Measurements from ENCODE around the gene ELF5.

The ELF5 gene

DNA sequence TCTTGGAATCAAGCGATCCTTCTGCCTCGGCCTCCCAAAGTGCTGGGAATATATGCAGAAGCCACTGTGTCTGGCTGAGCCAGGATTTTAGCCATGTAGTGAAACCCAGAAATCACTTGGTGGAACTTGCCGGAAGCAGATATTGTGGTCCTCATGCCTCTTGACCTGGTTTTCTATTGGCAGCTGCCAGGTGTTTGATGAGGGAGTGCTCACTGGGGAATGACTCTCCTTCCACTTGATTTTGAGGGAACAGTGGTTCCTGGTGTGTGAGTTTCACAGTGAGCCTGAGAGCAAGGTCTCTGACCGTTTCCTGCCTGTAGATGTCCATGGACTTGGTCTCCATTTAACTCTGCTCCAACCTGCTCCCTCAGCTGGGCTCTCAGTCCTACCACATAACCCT, 34.7 kb upstream of the ELF5 start:
- Histone ChIP-seq H4K20me1 (ENCODE audit: insufficient read depth, low read length) (no peaks in the 10 kb centered on the region), H3K36me3 (ENCODE audit: insufficient read depth, low read length) (no peaks in the 10 kb centered on the region), H3K9me3 (ENCODE audit: insufficient read depth, low read length, severe bottlenecking) (no peaks in the 10 kb centered on the region), H2AFZ (ENCODE audit: low read depth, low read length) (no peak overlapping the region), H3K9ac (ENCODE audit: low read depth, low read length) (no peak overlapping the region), H3K4me1 (ENCODE audit: insufficient read depth, low read length) (no peaks in the 10 kb centered on the region), H3K27ac (ENCODE audit: low read length) (no peak overlapping the region), H3K79me2 (ENCODE audit: insufficient read depth, low read length) (no peaks in the 10 kb centered on the region), H3K4me3 (ENCODE audit: low read depth in 1 of 2, low read length in 2 of 2) (no peak overlapping the region), H3K4me2 (ENCODE audit: insufficient read depth, low read length) (no peak overlapping the region), H3K27me3 (ENCODE audit: insufficient read depth, low read length, poor library complexity) (peaks cover 14% of the 10 kb centered on the region)
- ATAC-seq (ENCODE audit: insufficient read depth, low read depth) = no peak
- TF ChIP-seq, protein P1, sequence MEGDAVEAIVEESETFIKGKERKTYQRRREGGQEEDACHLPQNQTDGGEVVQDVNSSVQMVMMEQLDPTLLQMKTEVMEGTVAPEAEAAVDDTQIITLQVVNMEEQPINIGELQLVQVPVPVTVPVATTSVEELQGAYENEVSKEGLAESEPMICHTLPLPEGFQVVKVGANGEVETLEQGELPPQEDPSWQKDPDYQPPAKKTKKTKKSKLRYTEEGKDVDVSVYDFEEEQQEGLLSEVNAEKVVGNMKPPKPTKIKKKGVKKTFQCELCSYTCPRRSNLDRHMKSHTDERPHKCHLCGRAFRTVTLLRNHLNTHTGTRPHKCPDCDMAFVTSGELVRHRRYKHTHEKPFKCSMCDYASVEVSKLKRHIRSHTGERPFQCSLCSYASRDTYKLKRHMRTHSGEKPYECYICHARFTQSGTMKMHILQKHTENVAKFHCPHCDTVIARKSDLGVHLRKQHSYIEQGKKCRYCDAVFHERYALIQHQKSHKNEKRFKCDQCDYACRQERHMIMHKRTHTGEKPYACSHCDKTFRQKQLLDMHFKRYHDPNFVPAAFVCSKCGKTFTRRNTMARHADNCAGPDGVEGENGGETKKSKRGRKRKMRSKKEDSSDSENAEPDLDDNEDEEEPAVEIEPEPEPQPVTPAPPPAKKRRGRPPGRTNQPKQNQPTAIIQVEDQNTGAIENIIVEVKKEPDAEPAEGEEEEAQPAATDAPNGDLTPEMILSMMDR (IDR thresholded peaks at IDR 0.05; ENCODE audit: borderline replicate concordance, extremely low read depth, low read length, poor library complexity, severe bottlenecking) = no peak
- TF ChIP-seq EZH2 (IDR thresholded peaks at IDR 0.05; ENCODE audit: borderline replicate concordance, low read depth, low read length, severe bottlenecking) = no peak
- no peak for DNase-seq

DNA sequence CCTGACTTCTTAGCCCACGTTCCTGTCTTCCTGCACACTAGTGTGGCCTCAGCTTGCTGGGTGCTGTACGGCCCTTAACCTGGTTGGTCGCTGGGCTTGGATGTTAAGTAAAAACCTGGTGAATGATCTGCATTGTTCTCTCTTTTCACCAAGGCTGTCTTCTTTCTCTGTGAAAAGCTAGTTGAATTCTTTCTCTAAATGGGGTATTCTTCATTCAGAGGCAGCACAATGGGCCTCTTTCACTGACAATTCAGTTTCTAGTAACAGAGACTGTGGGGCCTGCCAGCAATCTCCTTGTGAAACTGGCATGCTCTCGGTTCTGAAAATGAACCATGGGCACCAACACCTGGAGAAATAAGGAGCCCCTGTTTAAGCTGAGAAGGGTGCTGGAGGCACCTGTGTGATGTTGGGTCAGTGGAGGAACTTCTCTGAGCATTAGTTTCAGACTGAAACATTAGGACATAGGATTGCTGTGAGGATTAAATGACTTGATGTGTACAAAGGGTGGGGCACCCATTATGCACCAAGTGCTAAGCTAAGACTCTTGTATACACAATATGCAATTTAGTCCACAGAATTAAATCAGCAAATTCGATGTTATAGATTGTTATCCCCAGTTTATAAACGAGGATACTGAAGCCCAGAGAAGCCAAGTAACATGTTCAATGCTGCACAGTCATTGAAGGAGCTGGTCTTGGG, 33.1 kb upstream of the ELF5 start:
- DNase-seq (no peak), ATAC-seq (ENCODE audit: insufficient read depth, low read depth) (no peak)
- Histone ChIP-seq H3K4me3 (ENCODE audit: low read depth in 1 of 2, low read length in 2 of 2) (no peak overlapping the region), H3K36me3 (ENCODE audit: insufficient read depth, low read length) (no peaks in the 10 kb centered on the region), H3K4me1 (ENCODE audit: insufficient read depth, low read length) (no peaks in the 10 kb centered on the region), H3K27ac (ENCODE audit: low read length) (no peak overlapping the region), H3K4me2 (ENCODE audit: insufficient read depth, low read length) (no peak overlapping the region), H3K9ac (ENCODE audit: low read depth, low read length) (no peak overlapping the region), H3K27me3 (ENCODE audit: insufficient read depth, low read length, poor library complexity) (peaks cover 18% of the 10 kb centered on the region), H2AFZ (ENCODE audit: low read depth, low read length) (no peak overlapping the region), H3K9me3 (ENCODE audit: insufficient read depth, low read length, severe bottlenecking) (no peaks in the 10 kb centered on the region), H3K79me2 (ENCODE audit: insufficient read depth, low read length) (no peaks in the 10 kb centered on the region), H4K20me1 (ENCODE audit: insufficient read depth, low read length) (no peaks in the 10 kb centered on the region)
- TF ChIP-seq, protein P1 (IDR thresholded peaks at IDR 0.05; ENCODE audit: borderline replicate concordance, extremely low read depth, low read length, poor library complexity, severe bottlenecking) = no peak
- TF ChIP-seq EZH2 (IDR thresholded peaks at IDR 0.05; ENCODE audit: borderline replicate concordance, low read depth, low read length, severe bottlenecking) = no peak

DNA sequence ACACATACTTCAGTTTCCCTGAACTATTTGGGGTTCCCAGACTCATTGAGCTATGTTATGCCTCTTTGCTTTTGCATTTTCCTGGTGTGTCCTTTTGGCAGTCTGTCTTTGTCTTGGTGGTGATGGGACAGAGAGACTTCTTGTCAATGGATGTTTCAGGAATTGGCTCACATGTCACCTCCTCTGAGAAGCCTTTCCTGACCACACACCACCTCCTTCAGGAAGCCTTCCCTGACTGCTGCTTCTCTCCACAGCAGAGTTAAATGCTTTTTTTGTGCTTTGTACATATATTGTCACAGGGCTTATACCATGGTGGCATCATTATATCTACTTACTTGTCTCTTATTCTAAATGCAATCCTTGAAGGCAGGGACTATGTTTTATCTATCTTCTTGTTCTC, 28.5 kb upstream of the ELF5 start:
- ATAC-seq (ENCODE audit: insufficient read depth, low read depth) (no peak), DNase-seq (no peak)
- H3K9ac ChIP-seq (ENCODE audit: low read depth, low read length) = no peak overlapping the region
- H3K79me2 ChIP-seq (ENCODE audit: insufficient read depth, low read length) = no peaks in the 10 kb centered on the region
- no peaks in the 10 kb centered on the region for H3K4me1 ChIP-seq (ENCODE audit: insufficient read depth, low read length)
- H4K20me1 ChIP-seq (ENCODE audit: insufficient read depth, low read length) = no peaks in the 10 kb centered on the region
- TF ChIP-seq EZH2 (IDR thresholded peaks at IDR 0.05; ENCODE audit: borderline replicate concordance, low read depth, low read length, severe bottlenecking) = no peak
- TF ChIP-seq, protein P1 (IDR thresholded peaks at IDR 0.05; ENCODE audit: borderline replicate concordance, extremely low read depth, low read length, poor library complexity, severe bottlenecking) = no peak
- H2AFZ ChIP-seq (ENCODE audit: low read depth, low read length) = no peak overlapping the region
- peaks cover 4% of the 10 kb centered on the region for H3K27me3 ChIP-seq (ENCODE audit: insufficient read depth, low read length, poor library complexity)
- no peak overlapping the region for H3K4me2 ChIP-seq (ENCODE audit: insufficient read depth, low read length)
- no peak overlapping the region for H3K27ac ChIP-seq (ENCODE audit: low read length)
- H3K36me3 ChIP-seq (ENCODE audit: insufficient read depth, low read length) = no peaks in the 10 kb centered on the region
- no peak overlapping the region for H3K4me3 ChIP-seq (ENCODE audit: low read depth in 1 of 2, low read length in 2 of 2)
- no peaks in the 10 kb centered on the region for H3K9me3 ChIP-seq (ENCODE audit: insufficient read depth, low read length, severe bottlenecking)
